Astrocyte (in vitro differentiated cells and primary cell): ENCODE data around the gene ATL1. TPM values are rescaled to one million over a fixed set of nuclear protein-coding genes. Genes with fewer than 3 reads are reported as not detected.

Experiments
- DNase-seq: peaks from one replicate; pipeline ENCODE4 v3.0.0-alpha.2; 2010; ENCODE audit warnings: low read depth
- FAIRE-seq: peaks from 2 replicates; lab custom pipeline; 2011; peaks lifted over from hg19 to GRCh38; lab: Jason Lieb, UNC
- H2AFZ ChIP-seq: 2 replicates; pipeline ENCODE4 v1.6.0; 2012; ENCODE audit warnings: low read depth, low read length, inconsistent platforms
- H3K27ac ChIP-seq: 2 replicates; pipeline ENCODE4 v1.5.1; 2011; ENCODE audit warnings: low read depth, low read length, inconsistent platforms
- H3K27me3 ChIP-seq: 2 replicates; pipeline ENCODE4 v1.6.0; 2011; ENCODE audit warnings: low read length, inconsistent platforms; ENCODE audit not compliant: insufficient read depth
- H3K36me3 ChIP-seq: 2 replicates; pipeline ENCODE4 v1.5.1; 2011; ENCODE audit warnings: low read length, inconsistent platforms; ENCODE audit not compliant: insufficient read depth
- H3K4me1 ChIP-seq: 2 replicates; pipeline ENCODE4 v1.5.1; 2011; ENCODE audit warnings: low read length, inconsistent platforms; ENCODE audit not compliant: insufficient read depth
- H3K4me2 ChIP-seq: 2 replicates; pipeline ENCODE4 v1.6.0; 2012; ENCODE audit warnings: low read length, inconsistent platforms
- H3K4me3 ChIP-seq: 2 replicates; pipeline ENCODE4 v1.5.1; 2011; ENCODE audit warnings: low read depth, mild to moderate bottlenecking, low read length, inconsistent platforms; ENCODE audit not compliant: insufficient read depth
- H3K79me2 ChIP-seq: 2 replicates; pipeline ENCODE4 v1.6.0; 2012; ENCODE audit warnings: mild to moderate bottlenecking, low read length, inconsistent platforms; ENCODE audit not compliant: insufficient read depth
- H3K9ac ChIP-seq: 2 replicates; pipeline ENCODE4 v1.6.0; 2012; ENCODE audit warnings: mild to moderate bottlenecking, low read length, inconsistent platforms
- H3K9me3 ChIP-seq: 2 replicates; pipeline ENCODE4 v1.5.1; 2012; ENCODE audit warnings: low read depth, mild to moderate bottlenecking, low read length, inconsistent platforms; ENCODE audit not compliant: insufficient read depth
- H4K20me1 ChIP-seq: 2 replicates; pipeline ENCODE4 v1.6.0; 2012; ENCODE audit warnings: low read length, inconsistent platforms; ENCODE audit not compliant: insufficient read depth
- H3K27ac Mint-ChIP-seq: one replicate; pipeline ENCODE4 v1.8.0; 2021; ENCODE audit warnings: mild to moderate bottlenecking, mixed read lengths; ENCODE audit not compliant: unreplicated experiment
- H3K27me3 Mint-ChIP-seq: one replicate; pipeline ENCODE4 v1.8.0; 2021; ENCODE audit warnings: low read depth, mixed read lengths; ENCODE audit not compliant: unreplicated experiment
- H3K36me3 Mint-ChIP-seq: one replicate; pipeline ENCODE4 v1.8.0; 2021; ENCODE audit warnings: low read depth, mixed read lengths; ENCODE audit not compliant: unreplicated experiment
- H3K4me1 Mint-ChIP-seq: one replicate; pipeline ENCODE4 v1.8.0; 2021; ENCODE audit warnings: low read depth, mixed read lengths; ENCODE audit not compliant: unreplicated experiment
- H3K4me3 Mint-ChIP-seq: one replicate; pipeline ENCODE4 v1.8.0; 2021; ENCODE audit warnings: mild to moderate bottlenecking, moderate library complexity, mixed read lengths; ENCODE audit not compliant: unreplicated experiment
- H3K9me3 Mint-ChIP-seq: one replicate; pipeline ENCODE4 v1.8.0; 2021; ENCODE audit warnings: mild to moderate bottlenecking, mixed read lengths; ENCODE audit not compliant: unreplicated experiment
- EZH2 ChIP-seq: IDR thresholded peaks from 2 replicates; pipeline ENCODE4 v1.6.1; 2012; ENCODE audit warnings: mild to moderate bottlenecking, low read length, inconsistent platforms; ENCODE audit not compliant: insufficient read depth
- total RNA-seq: library from RNA; stranded (reverse); gene quantifications from 2 replicates; pipeline ENCODE4 v1.2.1, GENCODE V29; 2021
- TF ChIP-seq, protein P1 (sequence below): IDR thresholded peaks from 2 replicates; pipeline ENCODE4 v1.5.1; 2011; ENCODE audit warnings: low read depth, mild to moderate bottlenecking, inconsistent platforms, low read length, moderate library complexity; ENCODE audit not compliant: insufficient read depth

The ATL1 gene
- total RNA-seq, 1 donor from 2014 or later: 15.8 TPM

DNA sequence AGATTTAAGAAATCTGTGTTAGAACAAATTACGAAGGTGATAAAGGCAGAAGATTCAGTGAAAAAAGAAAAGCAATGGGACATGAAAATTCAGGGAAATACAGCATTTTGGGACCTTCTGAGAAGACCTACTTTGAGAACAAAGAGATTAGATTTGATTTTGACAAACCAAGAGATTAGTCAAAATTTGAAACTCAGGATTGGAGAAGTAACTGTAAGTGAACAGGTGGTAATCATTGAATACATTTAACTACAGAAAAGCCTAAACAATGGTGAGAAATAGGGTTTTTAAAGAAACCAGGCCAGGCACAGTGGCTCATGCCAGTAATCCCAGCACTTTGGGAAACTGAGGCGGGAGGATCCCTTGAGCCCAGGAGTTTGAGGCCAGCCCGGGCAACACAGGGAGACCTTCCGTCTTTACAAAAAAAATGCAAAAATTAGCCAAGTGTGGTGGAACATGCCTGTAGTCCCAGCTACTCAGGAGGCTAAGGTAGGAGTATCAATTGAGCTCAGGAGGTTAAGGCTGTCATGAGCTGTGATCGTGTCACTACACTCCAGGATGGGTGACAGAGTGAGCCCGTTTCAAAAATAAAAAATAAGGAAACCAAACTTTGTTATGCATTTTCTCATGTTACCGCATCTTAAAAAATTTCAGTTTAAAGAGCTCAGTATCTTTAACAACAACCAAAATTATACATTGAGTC is 117.0 kb downstream of the ATL1 start:
- H3K36me3 Mint-ChIP-seq: no peaks in the 10 kb centered on the region
- FAIRE-seq (peak; percentile 50), DNase-seq (no peak)
- H3K27me3 Mint-ChIP-seq: no peaks in the 10 kb centered on the region
- H3K4me3 Mint-ChIP-seq: peak overlapping the region; percentile 6
- H3K9ac ChIP-seq: peak overlapping the region; percentile 45
- peak overlapping the region; percentile 84 for H3K4me2 ChIP-seq
- H3K4me1 ChIP-seq: peaks cover 24% of the 10 kb centered on the region
- H3K27ac Mint-ChIP-seq: peak overlapping the region; percentile 8
- no peaks in the 10 kb centered on the region for H3K79me2 ChIP-seq
- peak overlapping the region; percentile 41 for H3K4me3 ChIP-seq
- TF ChIP-seq EZH2: no peak
- TF ChIP-seq, protein P1, sequence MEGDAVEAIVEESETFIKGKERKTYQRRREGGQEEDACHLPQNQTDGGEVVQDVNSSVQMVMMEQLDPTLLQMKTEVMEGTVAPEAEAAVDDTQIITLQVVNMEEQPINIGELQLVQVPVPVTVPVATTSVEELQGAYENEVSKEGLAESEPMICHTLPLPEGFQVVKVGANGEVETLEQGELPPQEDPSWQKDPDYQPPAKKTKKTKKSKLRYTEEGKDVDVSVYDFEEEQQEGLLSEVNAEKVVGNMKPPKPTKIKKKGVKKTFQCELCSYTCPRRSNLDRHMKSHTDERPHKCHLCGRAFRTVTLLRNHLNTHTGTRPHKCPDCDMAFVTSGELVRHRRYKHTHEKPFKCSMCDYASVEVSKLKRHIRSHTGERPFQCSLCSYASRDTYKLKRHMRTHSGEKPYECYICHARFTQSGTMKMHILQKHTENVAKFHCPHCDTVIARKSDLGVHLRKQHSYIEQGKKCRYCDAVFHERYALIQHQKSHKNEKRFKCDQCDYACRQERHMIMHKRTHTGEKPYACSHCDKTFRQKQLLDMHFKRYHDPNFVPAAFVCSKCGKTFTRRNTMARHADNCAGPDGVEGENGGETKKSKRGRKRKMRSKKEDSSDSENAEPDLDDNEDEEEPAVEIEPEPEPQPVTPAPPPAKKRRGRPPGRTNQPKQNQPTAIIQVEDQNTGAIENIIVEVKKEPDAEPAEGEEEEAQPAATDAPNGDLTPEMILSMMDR: no peak
- H4K20me1 ChIP-seq: no peaks in the 10 kb centered on the region
- H3K4me1 Mint-ChIP-seq: peaks cover 29% of the 10 kb centered on the region
- H3K36me3 ChIP-seq: no peaks in the 10 kb centered on the region
- peaks cover 4% of the 10 kb centered on the region for H3K9me3 Mint-ChIP-seq
- no peaks in the 10 kb centered on the region for H3K27me3 ChIP-seq
- H2AFZ ChIP-seq: peak overlapping the region; percentile 38
- peak overlapping the region; percentile 72 for H3K27ac ChIP-seq
- no peaks in the 10 kb centered on the region for H3K9me3 ChIP-seq

DNA sequence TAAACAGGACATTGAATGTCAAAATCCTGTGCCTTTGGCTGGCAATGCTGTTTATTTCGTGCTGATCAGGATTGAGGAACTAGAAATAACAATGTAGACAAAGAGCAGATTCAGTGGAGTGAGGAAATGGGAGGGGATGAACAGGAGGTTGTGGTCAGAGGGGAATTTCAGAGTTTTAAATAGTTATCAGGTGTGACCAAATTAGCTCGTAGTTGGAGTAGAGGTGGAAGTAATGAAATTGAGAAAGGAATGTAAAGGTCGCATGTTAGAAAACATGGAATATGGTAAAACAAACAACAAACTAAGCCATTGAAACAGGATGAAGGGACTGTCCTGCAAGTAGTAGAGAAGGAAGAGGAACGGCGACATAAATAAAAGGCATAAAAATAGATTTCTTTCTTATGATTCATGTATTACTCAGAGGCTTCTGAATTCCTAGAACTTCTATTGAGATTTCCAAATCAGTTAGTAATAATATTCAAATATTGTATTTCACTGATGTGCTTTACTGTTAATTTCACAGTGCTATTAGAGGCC is 117.7 kb downstream of the ATL1 start:
- Mint-ChIP-seq H3K4me1 (peaks cover 29% of the 10 kb centered on the region), H3K27ac (peak overlapping the region; percentile 6), H3K4me3 (no peak overlapping the region), H3K27me3 (no peaks in the 10 kb centered on the region), H3K36me3 (no peaks in the 10 kb centered on the region), H3K9me3 (peaks cover 4% of the 10 kb centered on the region)
- FAIRE-seq (peak; percentile 81), DNase-seq (peak; percentile 72)
- Histone ChIP-seq H2AFZ (peak overlapping the region; percentile 38), H3K27ac (peak overlapping the region; percentile 72), H4K20me1 (no peaks in the 10 kb centered on the region), H3K27me3 (no peaks in the 10 kb centered on the region), H3K9ac (peak overlapping the region; percentile 45), H3K4me1 (peaks cover 24% of the 10 kb centered on the region), H3K4me2 (peak overlapping the region; percentile 84), H3K4me3 (peak overlapping the region; percentile 41), H3K79me2 (no peaks in the 10 kb centered on the region), H3K9me3 (no peaks in the 10 kb centered on the region), H3K36me3 (no peaks in the 10 kb centered on the region)
- no peak for TF ChIP-seq EZH2
- TF ChIP-seq, protein P1: no peak

DNA sequence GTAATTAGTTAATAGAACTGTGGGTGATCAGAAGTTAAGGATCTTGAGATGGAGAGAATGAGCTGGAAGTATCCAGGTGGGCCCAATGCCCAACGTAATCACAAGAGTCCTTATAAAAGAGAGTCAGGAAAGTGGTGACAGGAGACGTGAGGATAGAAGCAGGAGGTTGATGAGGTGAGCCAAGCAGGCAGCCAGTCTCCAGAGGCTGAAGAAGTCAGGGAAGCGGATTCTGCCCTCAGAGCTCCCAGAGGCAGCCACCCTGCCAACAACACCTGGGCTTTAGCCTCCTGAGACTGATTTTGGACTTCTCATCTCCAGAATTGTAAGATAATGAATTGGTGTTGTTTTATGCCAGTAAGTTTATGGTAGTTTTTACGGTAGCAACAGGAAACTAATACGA is 118.2 kb downstream of the ATL1 start:
- Histone ChIP-seq H3K36me3 (no peaks in the 10 kb centered on the region), H3K4me3 (peak overlapping the region; percentile 41), H3K27ac (peak overlapping the region; percentile 71), H2AFZ (no peak overlapping the region), H4K20me1 (no peaks in the 10 kb centered on the region), H3K4me1 (peaks cover 24% of the 10 kb centered on the region), H3K79me2 (no peaks in the 10 kb centered on the region), H3K9me3 (no peaks in the 10 kb centered on the region), H3K4me2 (peak overlapping the region; percentile 84), H3K27me3 (no peaks in the 10 kb centered on the region), H3K9ac (peak overlapping the region; percentile 21)
- Mint-ChIP-seq H3K4me1 (peaks cover 29% of the 10 kb centered on the region), H3K27ac (no peak overlapping the region), H3K36me3 (no peaks in the 10 kb centered on the region), H3K4me3 (no peak overlapping the region), H3K9me3 (peaks cover 4% of the 10 kb centered on the region), H3K27me3 (no peaks in the 10 kb centered on the region)
- DNase-seq (no peak), FAIRE-seq (no peak)
- TF ChIP-seq, protein P1: no peak
- TF ChIP-seq EZH2: no peak
